Muscle layer of colon (tissue), 2 donors: Measurements from ENCODE around the gene TLL1.

ENCODE experiments used
- H3K27ac ChIP-seq: one replicate; pipeline ENCODE4 v1.7.0; 2013; ENCODE audit warnings: low read depth, mild to moderate bottlenecking, low read length, moderate library complexity
- H3K27me3 ChIP-seq, 2 donors: one replicate each; pipeline ENCODE4 v1.7.0; 2013; ENCODE audit warnings: low read length in 2 of 2, mild to moderate bottlenecking in 2 of 2; ENCODE audit not compliant: insufficient read depth in 2 of 2, control insufficient read depth in 1 of 2
- H3K36me3 ChIP-seq: one replicate; pipeline ENCODE4 v1.7.0; 2013; ENCODE audit warnings: mild to moderate bottlenecking, low read length; ENCODE audit not compliant: insufficient read depth
- H3K4me1 ChIP-seq: one replicate; pipeline ENCODE4 v1.7.0; 2013; ENCODE audit warnings: mild to moderate bottlenecking, low read length; ENCODE audit not compliant: insufficient read depth
- H3K4me3 ChIP-seq, 2 donors: one replicate each; pipeline ENCODE4 v1.7.0; 2013; ENCODE audit warnings: low read length in 2 of 2, low read depth in 1 of 2, mild to moderate bottlenecking in 1 of 2, moderate library complexity in 1 of 2
- H3K9ac ChIP-seq: one replicate; pipeline ENCODE4 v1.7.0; 2013; ENCODE audit warnings: low read length
- H3K9me3 ChIP-seq: one replicate; pipeline ENCODE4 v1.7.0; 2013; ENCODE audit warnings: mild to moderate bottlenecking, low read length
- donor health status: abdominal sarcoma.
- donor health status: Adenocarcinoma of cecum.

TLL1 gene

DNA sequence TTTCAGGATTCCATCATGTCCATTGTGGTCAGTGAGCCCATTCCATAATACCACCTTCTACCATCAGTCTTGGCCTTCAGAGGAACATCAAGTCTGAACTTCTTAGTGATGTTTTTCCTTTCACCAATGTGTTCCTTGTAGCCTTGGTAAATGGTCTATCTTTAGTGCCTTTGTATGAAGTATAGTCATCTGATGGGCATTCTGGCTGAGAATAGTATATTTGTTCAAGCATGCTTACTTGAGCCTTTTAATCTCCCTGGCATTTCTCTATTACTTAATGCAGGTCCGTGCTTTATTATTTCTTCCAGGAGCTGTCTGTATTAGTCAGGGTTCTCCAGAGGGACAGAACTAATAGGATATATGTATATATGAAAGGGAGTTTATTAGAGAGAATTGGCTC is 99.7 kb downstream of the TLL1 start:
- Histone ChIP-seq H3K9ac (no peak overlapping the region), H3K9me3 (no peaks in the 10 kb centered on the region), H3K36me3 (no peaks in the 10 kb centered on the region), H3K4me1 (no peaks in the 10 kb centered on the region), H3K27ac (no peak overlapping the region), H3K4me3 (no peak overlapping the region), H3K27me3 (no peaks in the 10 kb centered on the region)

DNA sequence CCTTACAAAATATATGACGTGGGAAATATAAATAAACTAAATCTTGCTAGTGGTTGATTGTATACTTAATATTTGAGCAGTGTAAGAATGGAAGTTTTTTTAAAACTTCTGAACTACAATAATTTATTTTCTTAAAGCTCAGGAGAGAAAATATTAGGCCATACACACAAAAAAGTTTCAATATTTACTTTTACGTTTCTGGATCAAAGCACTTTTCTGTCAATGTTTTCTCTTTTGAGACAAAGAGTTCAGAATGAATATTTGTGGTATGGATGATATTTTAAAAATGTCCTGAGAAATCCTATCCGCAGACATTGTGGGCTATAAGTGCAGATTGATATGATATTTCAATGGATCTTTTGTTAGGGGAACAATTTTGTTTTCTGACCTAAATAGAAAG is 109.9 kb downstream of the TLL1 start:
- Histone ChIP-seq H3K9me3 (no peaks in the 10 kb centered on the region), H3K4me1 (no peaks in the 10 kb centered on the region), H3K27me3 (no peaks in the 10 kb centered on the region), H3K36me3 (no peaks in the 10 kb centered on the region), H3K4me3 (no peak overlapping the region), H3K9ac (no peak overlapping the region), H3K27ac (no peak overlapping the region)

DNA sequence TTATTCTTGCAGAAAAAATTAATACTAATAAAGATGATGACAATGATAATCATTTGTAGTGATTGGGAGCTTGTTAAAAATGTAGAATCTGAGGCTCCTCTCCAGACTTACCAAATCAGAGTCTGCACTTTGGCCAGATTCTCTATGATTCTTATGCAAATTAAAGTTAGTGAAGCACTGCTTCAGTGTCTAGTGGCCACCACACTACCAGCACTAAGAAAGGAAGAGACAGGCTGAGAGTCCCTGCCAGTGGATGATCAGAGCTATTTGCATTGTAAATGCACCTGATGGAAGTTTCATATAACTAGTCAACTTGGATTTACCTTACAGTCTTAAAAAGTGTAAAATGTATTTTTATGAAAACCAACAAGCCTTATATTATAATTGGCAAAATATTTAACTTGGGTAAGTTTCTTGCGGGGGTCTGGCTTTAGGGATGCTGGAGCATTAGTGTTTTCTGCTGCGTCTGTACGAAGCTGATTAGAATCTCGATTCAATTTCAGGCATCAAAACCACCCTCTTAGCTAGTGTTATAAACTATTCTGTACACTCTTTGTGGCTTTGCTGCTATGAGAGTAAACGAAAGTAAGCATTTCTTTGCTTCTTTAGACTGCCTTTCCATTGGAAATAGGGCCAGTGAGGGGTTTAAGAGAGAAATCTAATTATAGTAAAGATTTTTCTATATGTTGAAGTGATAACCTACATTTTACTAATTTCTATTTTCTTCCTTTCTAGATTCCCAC is 114.1 kb downstream of the TLL1 start:
- no peaks in the 10 kb centered on the region for H3K9me3 ChIP-seq
- no peaks in the 10 kb centered on the region for H3K4me1 ChIP-seq
- no peak overlapping the region for H3K9ac ChIP-seq
- H3K4me3 ChIP-seq = no peak overlapping the region
- H3K27me3 ChIP-seq = no peaks in the 10 kb centered on the region
- H3K27ac ChIP-seq = no peak overlapping the region
- H3K36me3 ChIP-seq = no peaks in the 10 kb centered on the region

DNA sequence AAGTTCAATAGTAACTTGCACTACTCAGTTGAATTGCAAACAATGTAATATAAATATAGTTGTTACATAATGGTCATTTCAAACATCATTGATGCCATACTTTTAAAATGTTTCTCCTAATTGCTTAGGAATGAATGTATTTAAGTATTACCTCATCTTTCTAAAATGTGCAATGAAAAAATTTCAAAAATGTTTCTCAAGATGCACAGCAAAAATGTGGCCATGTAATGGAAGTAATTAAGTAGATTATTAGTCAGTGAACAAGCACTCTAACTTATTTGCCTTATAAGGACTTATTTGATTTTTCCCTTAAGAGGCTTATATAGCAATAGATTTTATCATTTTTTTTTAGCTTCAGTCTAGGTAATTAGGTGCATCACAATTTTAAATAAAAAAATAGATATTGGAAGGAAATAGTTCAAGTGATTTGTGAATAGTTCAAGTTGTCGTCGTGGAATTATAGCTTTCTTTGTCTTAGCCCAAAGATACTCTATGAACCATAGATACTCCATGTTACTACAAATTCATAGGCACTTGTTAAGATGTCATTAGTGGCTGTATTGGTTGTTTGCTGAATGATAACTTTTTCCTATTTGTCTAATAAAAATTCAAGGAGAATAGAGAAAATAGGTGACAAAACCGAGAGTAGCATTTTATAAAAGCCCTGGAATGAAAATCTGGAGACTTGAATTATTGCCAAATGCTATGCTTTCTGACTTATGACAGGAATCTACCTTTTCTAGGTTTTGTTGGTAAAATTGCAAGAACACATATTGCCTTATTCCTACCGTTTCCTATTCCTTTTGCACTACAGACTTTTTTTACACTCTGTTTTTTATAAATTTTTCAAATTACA is 118.5 kb downstream of the TLL1 start:
- H3K9me3 ChIP-seq = no peaks in the 10 kb centered on the region
- H3K4me3 ChIP-seq = no peak overlapping the region
- H3K27me3 ChIP-seq = no peaks in the 10 kb centered on the region
- H3K27ac ChIP-seq = no peak overlapping the region
- H3K36me3 ChIP-seq = no peaks in the 10 kb centered on the region
- H3K4me1 ChIP-seq = no peaks in the 10 kb centered on the region
- no peak overlapping the region for H3K9ac ChIP-seq

DNA sequence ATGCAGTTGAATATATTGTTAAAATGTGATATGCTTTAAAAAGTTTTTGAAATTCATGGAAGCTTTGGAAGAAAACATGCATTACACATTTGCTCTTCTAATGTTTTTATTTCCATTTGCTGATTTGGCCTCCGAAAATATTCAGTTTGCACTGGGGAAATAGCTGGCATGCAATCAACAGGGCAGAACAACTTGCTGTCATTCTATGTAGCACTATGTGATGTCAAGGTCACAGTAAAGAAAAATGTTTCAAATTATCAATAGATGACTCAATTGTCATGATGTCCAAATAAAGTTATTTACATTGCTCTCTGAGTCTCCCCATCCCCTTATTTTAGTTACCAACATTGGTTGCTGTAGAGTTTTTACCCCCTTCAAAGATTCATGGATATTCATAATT is 119.2 kb downstream of the TLL1 start:
- Histone ChIP-seq H3K9me3 (no peaks in the 10 kb centered on the region), H3K4me1 (no peaks in the 10 kb centered on the region), H3K27me3 (no peaks in the 10 kb centered on the region), H3K27ac (no peak overlapping the region), H3K36me3 (no peaks in the 10 kb centered on the region), H3K4me3 (no peak overlapping the region), H3K9ac (no peak overlapping the region)

DNA sequence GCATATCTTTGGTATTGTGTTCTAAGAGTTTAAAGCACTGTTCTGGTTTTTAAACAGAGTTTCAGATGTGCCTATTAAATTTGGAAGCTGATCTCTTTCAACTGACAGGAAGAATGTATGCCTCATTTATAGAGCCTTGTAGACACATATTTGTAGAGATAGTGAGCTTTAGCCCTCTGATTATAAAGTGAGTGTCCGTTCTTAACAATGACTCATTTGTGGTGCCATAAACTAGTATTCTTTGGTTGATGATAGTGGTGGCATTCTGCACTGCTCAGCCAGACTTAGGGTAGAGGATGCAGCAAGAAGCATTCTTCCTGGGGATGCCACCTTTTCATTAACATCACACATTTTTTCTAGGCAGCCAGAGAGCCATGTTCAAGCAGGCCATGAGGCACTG is 121.7 kb downstream of the TLL1 start:
- H3K9ac ChIP-seq = no peak overlapping the region
- no peak overlapping the region for H3K27ac ChIP-seq
- no peak overlapping the region for H3K4me3 ChIP-seq
- no peaks in the 10 kb centered on the region for H3K9me3 ChIP-seq
- no peaks in the 10 kb centered on the region for H3K36me3 ChIP-seq
- H3K4me1 ChIP-seq = no peaks in the 10 kb centered on the region
- no peaks in the 10 kb centered on the region for H3K27me3 ChIP-seq

DNA sequence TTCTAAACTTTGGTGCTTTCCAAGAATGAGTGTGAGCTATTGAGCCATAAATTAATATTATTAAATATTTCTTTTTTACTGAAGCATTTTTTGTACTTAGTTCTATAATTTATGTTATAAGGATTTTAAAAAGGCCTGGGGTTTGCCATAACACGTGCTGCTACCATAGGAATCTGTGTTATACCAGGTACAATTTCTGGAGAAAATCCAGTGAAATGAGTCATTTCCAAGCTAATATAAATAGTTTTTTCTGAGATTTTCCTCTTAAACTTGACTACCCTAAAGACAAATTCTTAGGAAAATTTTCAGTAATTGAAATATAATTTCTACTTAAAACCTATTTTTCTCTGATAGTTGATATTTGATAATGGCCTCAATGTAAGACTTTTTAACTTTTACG is 130.8 kb downstream of the TLL1 start:
- no peaks in the 10 kb centered on the region for H3K9me3 ChIP-seq
- H3K9ac ChIP-seq = no peak overlapping the region
- H3K36me3 ChIP-seq = no peaks in the 10 kb centered on the region
- no peaks in the 10 kb centered on the region for H3K4me1 ChIP-seq
- H3K4me3 ChIP-seq = no peak overlapping the region
- H3K27me3 ChIP-seq = no peaks in the 10 kb centered on the region
- H3K27ac ChIP-seq = no peak overlapping the region

DNA sequence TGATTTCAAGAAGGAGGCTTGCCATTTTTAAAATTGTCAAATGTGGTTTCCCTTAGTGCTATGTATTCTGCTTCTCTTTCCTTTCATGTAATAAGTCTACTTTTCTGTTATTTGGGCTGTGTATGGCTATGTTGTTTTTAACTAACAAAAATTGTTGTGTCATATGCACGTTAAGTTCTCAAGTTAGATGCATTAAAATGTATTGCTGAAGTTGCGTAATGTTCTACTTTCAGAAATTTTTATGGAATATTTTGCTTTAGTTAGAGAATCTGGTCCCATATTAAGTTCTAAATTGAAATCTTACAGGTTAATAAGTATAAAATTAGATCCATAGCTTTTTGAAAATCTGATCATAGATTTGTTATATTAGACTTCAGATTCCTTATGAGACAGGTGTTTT is 133.2 kb downstream of the TLL1 start:
- Histone ChIP-seq H3K4me1 (no peaks in the 10 kb centered on the region), H3K4me3 (no peak overlapping the region), H3K9ac (no peak overlapping the region), H3K27me3 (no peaks in the 10 kb centered on the region), H3K27ac (no peak overlapping the region), H3K9me3 (no peaks in the 10 kb centered on the region), H3K36me3 (no peaks in the 10 kb centered on the region)

DNA sequence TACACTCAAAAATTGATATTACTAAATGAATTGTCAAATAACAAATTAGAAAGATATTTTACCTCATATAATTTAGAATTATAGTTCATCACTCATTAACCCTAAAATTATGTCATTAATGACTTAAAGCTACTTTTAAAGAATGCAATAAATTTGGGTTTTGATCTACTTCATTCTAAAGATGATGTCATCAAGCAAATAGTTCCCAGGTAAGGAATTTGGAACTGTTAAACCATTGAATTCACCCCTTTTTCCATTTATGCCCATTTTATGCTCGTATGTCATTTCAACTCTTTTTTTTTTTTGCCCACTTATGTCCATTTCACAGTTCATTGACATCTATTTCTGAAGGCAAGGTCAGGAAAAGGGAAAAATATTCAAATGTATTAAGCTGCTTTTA is 135.5 kb downstream of the TLL1 start:
- Histone ChIP-seq H3K36me3 (no peaks in the 10 kb centered on the region), H3K4me3 (no peak overlapping the region), H3K27ac (no peak overlapping the region), H3K9ac (no peak overlapping the region), H3K27me3 (no peaks in the 10 kb centered on the region), H3K4me1 (no peaks in the 10 kb centered on the region), H3K9me3 (no peaks in the 10 kb centered on the region)

DNA sequence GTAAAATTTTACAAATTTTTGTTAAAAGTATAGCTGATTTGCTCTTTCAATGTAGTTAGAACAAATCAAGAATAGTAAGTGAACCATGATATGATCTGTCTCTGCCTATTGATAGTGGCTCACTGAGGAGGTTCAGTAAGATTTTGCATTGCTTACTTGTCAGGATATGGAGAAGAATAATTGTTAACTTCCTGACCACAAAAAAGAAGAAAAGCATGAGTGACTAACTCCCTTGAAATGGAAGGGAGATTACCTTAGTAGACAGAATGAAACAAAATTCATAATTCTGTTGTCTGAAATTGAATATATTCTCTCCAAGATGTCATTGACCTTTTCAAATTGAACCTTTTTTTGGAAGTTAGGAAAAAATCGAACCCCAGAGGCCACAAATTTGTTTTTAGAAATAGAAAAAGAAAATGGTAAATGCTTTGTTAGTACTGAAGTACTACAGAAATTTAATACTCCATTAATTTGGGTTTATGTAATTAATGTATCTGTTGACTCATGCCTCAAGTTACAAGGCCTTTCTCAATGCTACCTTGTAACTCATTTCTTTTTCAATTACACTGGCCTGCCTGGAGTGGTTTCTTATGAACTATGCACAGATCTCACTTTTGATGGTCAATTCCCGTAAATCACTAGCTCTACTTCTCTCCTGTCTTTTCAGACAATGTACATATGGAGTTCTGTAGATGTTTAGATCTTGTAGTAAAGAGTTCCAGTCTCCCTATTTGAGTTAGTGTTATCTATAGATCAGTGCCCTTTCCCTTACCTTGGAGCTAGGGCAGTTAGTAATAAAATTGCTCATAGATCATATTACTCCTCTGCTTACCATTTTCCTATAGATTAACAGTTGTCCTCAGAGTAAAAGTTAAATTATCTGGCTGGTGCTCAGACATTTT is 139.3 kb downstream of the TLL1 start:
- H3K27me3 ChIP-seq = no peaks in the 10 kb centered on the region
- H3K4me1 ChIP-seq = no peaks in the 10 kb centered on the region
- H3K36me3 ChIP-seq = no peaks in the 10 kb centered on the region
- no peak overlapping the region for H3K9ac ChIP-seq
- H3K4me3 ChIP-seq = no peak overlapping the region
- no peaks in the 10 kb centered on the region for H3K9me3 ChIP-seq
- H3K27ac ChIP-seq = no peak overlapping the region

DNA sequence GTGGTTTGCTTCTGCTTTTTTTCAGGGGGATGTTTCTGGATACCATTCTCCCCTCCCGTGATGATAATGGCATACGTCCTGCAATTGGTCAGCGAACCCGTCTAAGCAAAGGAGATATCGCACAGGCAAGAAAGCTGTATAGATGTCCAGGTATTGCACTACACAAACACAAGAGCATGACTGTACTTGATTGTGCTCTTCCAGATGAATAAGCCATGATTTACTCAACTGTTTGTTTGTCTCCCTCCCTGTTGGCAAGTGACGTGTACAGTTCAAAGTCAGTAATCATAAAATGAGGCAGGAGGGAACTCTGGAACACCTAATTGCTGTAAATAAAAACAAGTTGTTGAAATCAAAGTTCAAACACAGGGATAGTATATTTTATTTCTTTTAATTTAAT is 141.4 kb downstream of the TLL1 start:
- no peak overlapping the region for H3K27ac ChIP-seq
- H3K9me3 ChIP-seq = no peaks in the 10 kb centered on the region
- H3K4me3 ChIP-seq = no peak overlapping the region
- H3K4me1 ChIP-seq = no peaks in the 10 kb centered on the region
- no peaks in the 10 kb centered on the region for H3K27me3 ChIP-seq
- H3K36me3 ChIP-seq = no peaks in the 10 kb centered on the region
- no peak overlapping the region for H3K9ac ChIP-seq
